HG03139 (cell line): Measurements from ENCODE around the gene PFKFB4.
"Not testable (repeated sequence)": the region's sequence is repeated elsewhere in the genome, so short reads cannot be mapped to it uniquely, and the experiment has no call there.

Experiments used
- ATAC-seq: cut with Tn5 transposase; IDR thresholded peaks from one replicate; pipeline ENCODE4 v1.9.1; 2021; ENCODE audit not compliant: unreplicated experiment

PFKFB4 gene

DNA sequence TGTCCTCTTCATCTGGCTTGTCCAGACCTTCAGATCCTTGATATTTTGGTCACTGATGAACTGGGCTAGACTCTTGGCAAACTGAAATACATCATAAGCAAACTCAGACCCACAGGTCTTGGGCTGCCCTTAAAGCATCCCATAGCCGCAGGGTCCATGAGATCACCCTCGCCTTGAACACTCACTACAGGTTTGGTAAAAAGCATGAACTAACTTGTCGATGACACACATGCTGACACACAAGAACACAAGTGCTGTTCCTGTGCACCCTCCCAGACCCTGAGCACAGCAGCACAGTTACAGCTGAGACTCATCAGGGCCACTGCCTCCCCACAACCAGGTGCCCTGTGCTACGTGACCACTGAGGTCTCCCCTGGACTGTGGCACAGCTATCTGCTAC is 21.0 kb downstream of the PFKFB4 start:
- no peak for ATAC-seq

- ATAC-seq, result no peak
These were observed 23.6 kb downstream of the PFKFB4 start for GRCh38 chr3:48532977-48533337.

DNA sequence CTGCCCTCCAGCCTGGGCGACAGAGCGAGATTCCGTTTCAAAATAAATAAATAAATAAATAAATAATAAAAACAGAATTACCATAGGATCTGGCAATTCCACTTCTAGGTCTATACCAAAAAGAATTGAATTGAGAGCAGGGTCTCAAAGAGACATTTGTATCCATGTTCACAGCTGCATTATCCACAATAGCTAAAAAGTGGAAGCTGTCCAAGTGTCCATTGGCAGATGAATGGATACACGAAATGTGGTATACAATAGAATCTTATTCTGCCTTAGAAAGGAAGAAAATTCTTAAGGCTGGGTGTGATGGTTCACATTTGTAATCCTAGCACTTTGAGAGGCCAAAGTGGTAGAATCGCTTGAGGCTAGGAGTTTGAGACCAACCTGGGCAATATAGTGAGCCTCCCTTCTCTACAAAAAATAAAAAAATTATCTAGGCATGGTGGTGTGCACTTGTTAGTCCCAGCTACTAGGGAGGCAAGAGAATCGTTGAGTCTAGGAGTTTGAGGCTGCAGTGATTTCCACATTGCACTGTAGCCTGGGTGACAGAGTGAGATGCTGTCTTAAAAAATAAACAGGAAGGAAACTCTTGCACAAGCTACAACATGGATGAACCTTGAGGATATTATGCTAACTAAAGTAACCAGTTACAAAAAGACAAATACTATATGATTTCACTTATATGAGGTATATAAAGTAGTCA is 24.2 kb downstream of the PFKFB4 start:
- no peak for ATAC-seq

- ATAC-seq, result not testable (repeated sequence)
These were observed 25.9 kb downstream of the PFKFB4 start for GRCh38 chr3:48530701-48531100.

DNA sequence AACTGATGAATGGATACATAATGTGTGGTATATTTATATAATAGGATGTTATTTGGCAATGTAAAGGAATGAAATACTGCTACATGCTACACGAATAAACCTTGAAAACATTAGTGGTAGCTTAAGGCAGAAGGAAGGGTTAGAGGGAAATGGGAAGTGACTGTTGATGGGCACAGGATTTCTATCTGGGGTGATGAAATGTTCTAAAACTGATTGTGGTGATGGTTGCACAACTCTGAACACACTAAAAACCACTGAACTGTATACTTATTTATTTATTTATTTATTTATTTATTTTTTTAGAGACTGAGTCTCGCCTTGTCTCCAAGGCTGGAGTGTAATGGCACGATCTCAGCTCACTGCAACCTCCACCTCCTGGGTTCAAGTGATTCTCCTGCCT is 27.8 kb downstream of the PFKFB4 start:
- ATAC-seq, result no peak

DNA sequence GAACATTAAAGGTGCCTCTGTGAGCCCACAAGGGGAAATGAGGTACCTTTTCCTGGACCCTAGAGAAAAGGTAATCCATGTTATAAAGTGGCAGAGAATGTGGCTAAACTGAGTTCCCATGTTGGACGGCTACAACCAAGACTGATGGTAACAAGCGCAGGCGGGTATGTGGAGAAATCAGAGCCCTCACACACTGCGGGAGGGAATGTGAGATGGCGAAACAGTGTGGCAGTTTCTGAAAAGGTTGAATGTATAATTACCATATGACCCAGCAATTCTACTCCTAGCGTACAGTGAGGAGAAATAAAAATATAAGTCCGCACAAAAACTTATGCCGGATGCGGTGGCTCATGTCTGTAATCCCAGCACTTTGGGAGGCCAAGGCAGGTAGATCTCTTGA is 28.6 kb downstream of the PFKFB4 start:
- ATAC-seq, result no peak

DNA sequence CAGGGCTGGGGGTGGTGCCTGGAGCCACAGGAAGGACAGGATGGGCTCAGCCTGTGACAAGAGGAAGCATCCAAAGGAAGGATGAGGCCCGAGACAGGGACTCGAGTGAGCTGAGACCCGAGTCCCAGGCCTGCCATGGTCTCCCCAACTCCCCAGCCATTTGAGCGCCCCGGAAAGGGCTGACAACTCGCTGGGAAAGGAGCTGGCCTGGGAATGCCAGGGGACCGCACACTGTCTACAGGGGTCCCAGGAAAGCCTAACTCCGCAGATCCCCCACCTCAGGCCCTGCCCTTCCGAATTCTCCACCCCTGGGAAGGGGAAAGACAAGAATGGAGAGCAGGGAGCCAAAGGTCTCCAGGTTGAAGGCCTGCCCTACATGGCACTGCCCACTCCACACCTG is 31.6 kb downstream of the PFKFB4 start:
- no peak for ATAC-seq

- no peak for ATAC-seq
These were observed 35.0 kb downstream of the PFKFB4 start for GRCh38 chr3:48521635-48522034.

DNA sequence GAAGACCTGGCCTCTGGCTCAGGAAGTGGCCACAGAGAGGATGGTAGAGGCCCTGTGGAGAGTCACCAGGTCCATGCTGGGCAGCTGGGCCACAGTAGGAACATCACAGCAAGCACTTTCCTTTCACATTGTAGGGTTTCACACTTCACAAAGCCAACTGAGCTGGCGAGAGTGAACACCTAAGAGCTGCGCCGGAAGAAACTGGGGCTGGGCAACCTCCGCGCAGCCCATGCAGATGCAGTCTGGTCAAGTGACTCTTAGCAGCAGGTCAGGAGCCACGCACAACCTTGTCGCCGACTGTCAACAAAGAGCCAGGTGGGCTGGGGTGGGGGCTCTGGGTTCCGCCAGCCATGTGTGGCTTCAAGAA is 37.3 kb downstream of the PFKFB4 start:
- no peak for ATAC-seq

DNA sequence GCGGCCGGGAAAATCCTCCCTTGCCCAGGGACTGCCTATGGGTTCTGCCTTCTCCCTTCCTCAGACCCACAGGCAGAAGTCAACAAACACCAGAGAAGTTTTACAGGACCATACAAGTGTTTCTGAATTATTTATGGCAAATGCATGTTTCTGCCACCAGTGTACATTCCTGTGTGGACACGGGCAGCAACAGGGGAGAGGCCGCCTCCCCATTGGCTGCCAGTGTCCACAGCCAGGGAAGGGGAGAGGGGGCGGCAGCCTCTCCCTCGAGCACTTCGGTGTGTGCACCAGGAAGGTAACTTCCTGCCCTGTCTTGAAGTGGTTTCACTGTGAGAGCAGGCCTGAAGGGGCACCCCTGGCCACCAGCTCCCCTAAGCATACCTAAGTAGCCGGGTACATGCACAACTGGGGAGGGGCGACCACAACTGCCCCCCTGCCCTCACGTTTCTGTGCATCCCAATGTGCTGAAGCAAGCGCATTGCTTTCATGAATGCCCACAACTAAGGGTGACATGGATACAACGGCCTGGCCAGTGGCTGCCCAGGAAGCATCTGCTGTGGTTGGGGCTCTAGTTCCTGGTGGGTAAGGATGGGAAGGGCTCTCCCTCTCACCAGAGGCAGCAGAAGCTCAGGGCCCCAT is 37.8 kb downstream of the PFKFB4 start:
- ATAC-seq, result no peak

DNA sequence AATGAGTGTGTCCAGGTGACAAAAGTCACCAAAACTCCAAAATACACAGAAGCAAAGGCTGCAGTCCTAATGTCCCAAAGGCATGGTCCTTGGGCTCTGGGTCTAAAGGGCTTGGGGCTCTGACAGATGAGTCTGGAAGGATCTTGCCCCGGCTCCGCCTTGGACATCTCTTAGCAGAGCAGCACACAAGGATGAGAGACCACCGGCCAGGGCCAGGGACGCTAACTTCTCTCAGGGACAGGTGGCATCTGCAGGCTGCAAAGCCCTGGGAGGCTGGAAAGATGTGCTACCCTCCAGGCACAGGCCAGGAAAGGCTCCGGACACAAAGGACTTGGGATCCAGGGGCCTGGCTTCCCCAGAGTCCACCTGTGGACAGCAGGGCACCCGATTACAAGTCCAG is 38.5 kb downstream of the PFKFB4 start:
- no peak for ATAC-seq

DNA sequence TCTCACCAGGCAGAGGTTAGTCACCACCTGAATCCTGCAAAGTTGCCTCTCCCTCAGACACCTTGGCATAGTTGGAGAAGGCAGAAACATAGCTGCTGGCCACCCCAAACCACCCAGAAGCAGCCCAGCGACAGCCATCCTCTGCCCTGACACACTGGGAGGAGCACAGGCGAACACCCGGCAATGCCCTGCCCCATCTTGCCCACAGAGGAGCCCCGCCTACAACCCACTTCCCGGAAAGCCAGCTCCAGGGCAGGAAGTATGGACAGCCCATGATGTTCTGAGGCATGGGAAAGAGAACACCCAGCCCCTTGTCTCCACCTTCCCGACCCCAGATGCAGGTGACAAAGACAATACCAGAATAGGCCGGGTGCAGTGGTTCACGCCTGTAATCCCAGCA is 40.0 kb downstream of the PFKFB4 start:
- ATAC-seq, result no peak

DNA sequence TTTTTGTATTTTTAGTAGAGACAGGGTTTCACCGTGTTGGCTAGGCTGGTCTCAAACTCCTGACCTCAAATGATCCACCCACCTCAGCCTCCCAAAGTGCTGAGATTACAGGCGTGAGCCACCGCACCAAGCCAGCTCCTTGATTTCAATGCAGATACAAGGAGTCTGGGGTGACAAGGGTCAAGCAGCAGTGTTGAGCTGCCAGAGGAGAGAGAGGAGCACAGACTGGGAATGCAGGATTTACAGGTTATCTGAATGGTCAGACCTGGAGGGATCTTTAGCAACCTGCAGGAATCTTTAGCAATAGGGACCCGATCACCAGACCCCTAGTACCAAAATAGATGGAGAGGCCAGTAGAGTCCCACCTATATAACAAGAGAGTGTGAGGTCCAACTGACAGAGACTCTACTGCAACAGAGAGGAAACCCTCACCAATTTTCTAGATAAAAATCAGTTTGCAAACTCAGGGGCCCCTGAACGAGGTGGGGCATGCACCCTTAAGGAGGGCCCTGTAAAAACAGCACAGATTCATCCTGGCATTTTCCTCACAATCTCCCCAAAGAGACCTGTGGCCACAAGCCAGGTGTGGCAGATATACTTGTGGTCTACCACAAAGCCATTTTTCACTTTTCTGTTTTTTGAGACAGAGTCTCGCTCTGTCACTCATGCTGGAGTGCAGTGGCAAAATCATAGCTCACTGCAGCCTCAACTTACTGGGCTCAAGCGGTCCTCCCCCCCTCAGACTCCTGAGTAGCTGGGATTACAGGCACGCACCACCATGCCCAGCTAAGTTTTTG is 42.0 kb downstream of the PFKFB4 start:
- no peak for ATAC-seq

- no peak for ATAC-seq
These were observed 45.1 kb downstream of the PFKFB4 start for GRCh38 chr3:48511551-48511950.

- peak; percentile 54 for ATAC-seq
These were observed 49.1 kb downstream of the PFKFB4 start for GRCh38 chr3:48507256-48508061.

DNA sequence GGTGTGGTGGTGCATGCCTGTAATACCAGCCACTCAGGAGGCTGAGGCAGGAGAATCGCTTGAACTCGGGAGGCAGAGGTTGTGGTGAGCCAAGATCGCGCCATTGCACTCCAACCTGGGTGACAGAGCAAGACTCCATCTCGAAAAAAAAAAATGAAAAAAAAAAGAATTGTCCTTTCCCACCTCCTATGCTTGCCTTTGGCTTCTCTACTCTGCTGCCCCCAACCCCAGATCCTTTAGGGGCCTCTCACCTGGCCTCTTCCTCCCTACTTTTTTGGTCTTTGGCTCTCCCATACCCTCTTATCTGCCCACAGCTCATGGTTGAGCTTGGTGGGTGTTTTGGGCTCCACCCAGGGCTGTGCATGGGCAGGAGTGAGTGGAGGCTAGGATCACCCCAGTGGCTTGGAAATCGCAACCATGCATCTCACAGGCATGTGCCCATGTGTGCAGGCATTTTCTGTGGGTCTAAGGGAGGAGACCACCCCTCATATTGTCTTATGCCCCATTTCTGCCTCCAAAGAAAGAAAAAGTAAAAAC is 50.6 kb downstream of the PFKFB4 start:
- no peak for ATAC-seq

DNA sequence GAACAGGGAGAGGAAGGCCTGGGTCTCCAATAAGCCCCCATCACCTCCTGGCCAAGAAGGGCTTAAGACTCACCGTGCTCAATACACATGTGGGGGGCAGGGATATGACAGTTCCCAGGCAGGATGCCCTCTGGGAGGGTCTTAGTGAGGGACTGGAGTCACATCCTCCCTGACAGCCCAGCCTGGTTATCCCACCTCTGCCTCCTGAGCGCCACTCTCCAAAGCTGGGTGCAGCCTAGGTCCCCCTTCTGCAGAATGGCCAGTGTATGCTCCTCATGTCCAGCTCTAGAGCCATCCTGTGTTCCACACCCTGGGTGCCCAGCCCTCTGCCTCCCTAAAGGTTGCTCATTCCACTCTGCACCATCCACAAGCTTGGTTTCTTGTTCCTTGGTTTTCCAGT is 51.5 kb downstream of the PFKFB4 start:
- no peak for ATAC-seq

DNA sequence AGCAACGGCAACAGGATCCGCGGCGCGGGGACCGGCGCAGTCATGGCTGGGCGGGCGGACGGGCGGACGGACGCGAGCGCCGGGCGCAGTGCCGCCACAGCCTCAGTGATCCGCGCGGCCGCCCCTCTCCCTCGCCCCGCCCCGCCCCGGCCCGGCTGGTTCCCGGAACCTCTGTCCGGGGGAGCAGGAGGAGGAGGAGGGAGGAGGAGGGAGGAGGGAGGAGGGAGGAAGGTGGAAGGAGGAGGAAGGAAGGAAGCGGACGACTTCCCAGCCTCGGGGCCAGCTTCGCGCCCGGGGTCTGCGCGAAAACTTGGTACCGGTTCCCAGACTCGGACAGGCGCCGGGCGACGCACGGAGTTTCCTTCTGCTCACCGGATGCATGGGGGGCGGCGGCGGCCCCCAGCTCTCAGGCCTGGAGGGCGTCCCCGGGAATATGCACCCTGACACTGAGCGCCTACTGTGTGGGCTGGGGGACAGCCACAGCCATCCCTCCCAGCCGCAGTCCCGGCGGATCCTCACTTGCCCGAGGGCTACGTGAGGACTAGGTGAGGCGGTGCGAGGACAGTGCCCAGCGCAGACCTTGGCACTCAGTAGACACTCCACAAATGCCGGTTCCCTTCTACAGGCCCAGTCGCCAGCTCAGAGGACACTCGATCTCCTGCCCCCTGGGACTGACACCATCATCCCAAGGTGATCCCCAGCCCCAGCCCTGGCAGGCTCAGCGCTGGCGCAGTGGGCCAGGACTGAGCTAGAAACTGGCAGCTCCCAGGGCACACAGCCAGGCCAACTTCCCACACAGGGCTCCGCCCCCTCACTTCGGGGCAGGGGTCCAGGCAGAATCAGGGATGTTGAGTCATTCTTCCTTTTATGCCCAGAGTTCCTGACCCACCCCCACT is 52.3 kb downstream of the PFKFB4 start, which contains the start of gene SHISA5:
SHISA5 (minus strand) TSS at position 124 of the 896 bp plus-strand sequence; CDS start at position 44, 80 bp downstream.
- peak; percentile 52 for ATAC-seq

- ATAC-seq, result no peak
These were observed 53.1 kb downstream of the PFKFB4 start for GRCh38 chr3:48503401-48504050.
